Bronchial epithelial cell (primary cell): ENCODE measurements around the gene NEB. TPM values are rescaled to one million over a fixed set of nuclear protein-coding genes. Genes with fewer than 3 reads are reported as not detected.

ENCODE experiments used
- DNase-seq: peaks from one replicate; pipeline ENCODE4 v3.0.0-alpha.2; 2010; ENCODE audit warnings: low read depth
- FAIRE-seq: peaks from 2 replicates; lab custom pipeline; 2011; peaks lifted over from hg19 to GRCh38; lab: Jason Lieb, UNC
- H3K27me3 ChIP-seq: 2 replicates; pipeline ENCODE4 v1.5.1; 2011; ENCODE audit warnings: low read length; ENCODE audit not compliant: control insufficient read depth, insufficient read depth
- H3K36me3 ChIP-seq: 2 replicates; pipeline ENCODE4 v1.5.1; 2011; ENCODE audit warnings: low read length; ENCODE audit not compliant: control insufficient read depth, insufficient read depth
- H3K4me3 ChIP-seq: 2 replicates; pipeline ENCODE4 v1.5.1; 2011; ENCODE audit warnings: mild to moderate bottlenecking, low read depth, low read length, control low read depth
- total RNA-seq: library from RNA; depleted of rRNA; stranded (reverse); fragments of >200 nt; gene quantifications from 2 replicates; pipeline ENCODE4 v1.2.1, GENCODE V29; 2014
- TF ChIP-seq, protein P1 (sequence below): IDR thresholded peaks from 2 replicates; pipeline ENCODE4 v1.5.1; 2011; ENCODE audit warnings: mild to moderate bottlenecking, moderate library complexity, low read length, control low read depth, inconsistent platforms; ENCODE audit not compliant: insufficient read depth, severe bottlenecking

Gene NEB
- total RNA-seq, 1 donor from 2014 or later, result 0.26 TPM

DNA sequence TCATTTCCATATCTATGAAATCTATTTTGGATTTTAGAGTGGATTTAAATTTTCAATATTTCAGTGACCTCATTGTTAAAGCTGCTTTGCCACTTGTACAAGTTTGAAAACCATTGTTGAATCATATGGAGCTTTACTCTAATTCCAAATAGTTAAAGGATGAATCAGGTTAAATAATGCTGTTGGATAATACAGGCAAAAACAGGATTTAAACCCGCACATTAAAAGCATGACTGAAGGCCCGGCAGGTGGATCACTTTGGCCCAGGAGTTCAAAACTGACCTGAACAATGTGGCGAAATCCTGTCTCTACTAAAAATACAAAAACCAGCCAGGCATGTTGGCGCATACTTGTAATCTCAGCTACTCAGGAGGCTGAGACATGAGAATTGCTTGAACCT is 256.3 kb downstream of the NEB start:
- no peaks in the 10 kb centered on the region for H3K27me3 ChIP-seq
- FAIRE-seq (peak; percentile 40), DNase-seq (peak; percentile 59)
- peaks cover 3% of the 10 kb centered on the region for H3K36me3 ChIP-seq
- TF ChIP-seq, protein P1, sequence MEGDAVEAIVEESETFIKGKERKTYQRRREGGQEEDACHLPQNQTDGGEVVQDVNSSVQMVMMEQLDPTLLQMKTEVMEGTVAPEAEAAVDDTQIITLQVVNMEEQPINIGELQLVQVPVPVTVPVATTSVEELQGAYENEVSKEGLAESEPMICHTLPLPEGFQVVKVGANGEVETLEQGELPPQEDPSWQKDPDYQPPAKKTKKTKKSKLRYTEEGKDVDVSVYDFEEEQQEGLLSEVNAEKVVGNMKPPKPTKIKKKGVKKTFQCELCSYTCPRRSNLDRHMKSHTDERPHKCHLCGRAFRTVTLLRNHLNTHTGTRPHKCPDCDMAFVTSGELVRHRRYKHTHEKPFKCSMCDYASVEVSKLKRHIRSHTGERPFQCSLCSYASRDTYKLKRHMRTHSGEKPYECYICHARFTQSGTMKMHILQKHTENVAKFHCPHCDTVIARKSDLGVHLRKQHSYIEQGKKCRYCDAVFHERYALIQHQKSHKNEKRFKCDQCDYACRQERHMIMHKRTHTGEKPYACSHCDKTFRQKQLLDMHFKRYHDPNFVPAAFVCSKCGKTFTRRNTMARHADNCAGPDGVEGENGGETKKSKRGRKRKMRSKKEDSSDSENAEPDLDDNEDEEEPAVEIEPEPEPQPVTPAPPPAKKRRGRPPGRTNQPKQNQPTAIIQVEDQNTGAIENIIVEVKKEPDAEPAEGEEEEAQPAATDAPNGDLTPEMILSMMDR, result no peak
- H3K4me3 ChIP-seq, result no peak overlapping the region

DNA sequence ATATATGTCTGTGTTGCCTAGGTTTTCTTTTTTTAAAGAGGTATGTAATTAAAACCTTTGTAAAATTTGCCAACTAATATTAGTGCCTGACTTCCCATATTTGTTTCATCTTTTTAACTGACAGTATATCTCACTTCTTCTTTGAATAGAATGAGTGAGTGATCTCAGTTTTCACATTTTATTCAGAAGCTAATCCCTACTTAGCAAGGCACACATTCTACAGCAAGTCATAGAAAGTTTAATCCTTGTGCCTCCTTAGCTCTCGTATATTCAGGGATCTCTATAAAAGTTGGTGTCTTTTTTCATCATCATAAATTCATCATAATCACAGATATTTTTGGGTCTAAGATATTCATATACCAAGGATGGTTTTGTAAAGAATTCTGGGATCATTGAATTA is 258.0 kb downstream of the NEB start:
- DNase-seq, result no peak
- peaks cover 3% of the 10 kb centered on the region for H3K36me3 ChIP-seq
- no peaks in the 10 kb centered on the region for H3K27me3 ChIP-seq
- no peak overlapping the region for H3K4me3 ChIP-seq
- FAIRE-seq, result no peak
- TF ChIP-seq, protein P1, result no peak

DNA sequence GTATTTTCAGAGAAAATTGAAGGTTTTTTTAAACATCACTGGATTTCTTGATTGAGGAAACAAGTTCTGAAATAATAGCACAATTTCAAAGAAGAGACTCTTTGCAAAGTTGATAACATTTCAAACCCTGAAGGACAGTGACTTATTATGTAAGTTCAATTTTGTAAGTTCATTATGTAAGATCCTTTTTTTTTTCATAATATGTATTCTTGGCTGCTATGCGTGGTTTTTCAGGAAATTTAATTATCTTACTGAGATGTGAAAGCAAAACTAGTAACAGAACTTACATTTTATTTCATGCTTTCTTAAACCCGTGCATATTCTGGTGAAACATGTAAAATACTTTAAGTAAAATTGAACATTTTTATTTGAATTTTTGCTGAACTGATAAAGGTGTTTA is 259.2 kb downstream of the NEB start:
- Histone ChIP-seq H3K36me3 (peaks cover 3% of the 10 kb centered on the region), H3K4me3 (no peak overlapping the region), H3K27me3 (no peaks in the 10 kb centered on the region)
- TF ChIP-seq, protein P1, result no peak
- DNase-seq (no peak), FAIRE-seq (no peak)

DNA sequence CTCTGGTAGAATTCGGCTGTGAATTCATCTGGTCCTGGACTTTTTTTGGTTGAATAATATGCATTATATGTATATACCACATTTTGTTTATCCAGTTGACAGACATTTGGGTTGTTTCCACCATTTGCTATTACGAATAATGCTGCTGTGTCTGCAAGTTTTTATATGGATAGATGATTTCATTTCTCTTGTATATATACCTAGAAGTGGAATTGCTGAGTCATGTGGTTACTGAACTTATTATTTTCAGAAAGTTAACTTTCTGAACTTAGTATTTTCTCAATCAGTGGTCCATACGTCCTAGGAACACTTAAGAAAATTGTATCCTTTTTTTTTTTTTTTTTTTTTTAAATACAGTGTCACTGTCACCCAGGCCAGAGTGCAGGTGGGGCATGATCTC is 261.3 kb downstream of the NEB start:
- peaks cover 3% of the 10 kb centered on the region for H3K36me3 ChIP-seq

DNA sequence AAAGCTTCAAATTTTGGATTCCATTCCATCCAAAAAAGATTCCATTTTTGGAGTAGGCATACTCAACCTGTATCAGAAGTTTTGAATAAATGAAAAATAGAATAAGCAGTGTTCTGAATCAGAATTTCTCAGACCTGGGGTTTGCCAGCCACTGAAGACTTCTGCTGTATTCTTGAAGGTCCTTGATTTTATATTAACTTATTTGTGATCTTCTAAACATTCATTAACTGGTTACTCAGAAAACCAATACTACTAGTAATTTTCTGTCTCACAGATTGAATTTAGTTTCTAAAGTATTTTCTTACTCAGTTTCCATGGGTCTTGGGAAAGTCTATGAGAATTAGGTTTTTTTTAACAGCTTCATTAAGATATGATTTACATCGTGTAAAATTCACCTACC is 263.7 kb downstream of the NEB start:
- DNase-seq (no peak), FAIRE-seq (no peak)
- Histone ChIP-seq H3K36me3 (peaks cover 6% of the 10 kb centered on the region), H3K4me3 (no peak overlapping the region), H3K27me3 (no peaks in the 10 kb centered on the region)
- TF ChIP-seq, protein P1, result no peak

More for the DNA sequence above, 261.3 kb downstream of the NEB start:
- H3K27me3 ChIP-seq, result no peaks in the 10 kb centered on the region
- TF ChIP-seq, protein P1, result no peak
- FAIRE-seq (no peak), DNase-seq (no peak)
- H3K4me3 ChIP-seq, result no peak overlapping the region

DNA sequence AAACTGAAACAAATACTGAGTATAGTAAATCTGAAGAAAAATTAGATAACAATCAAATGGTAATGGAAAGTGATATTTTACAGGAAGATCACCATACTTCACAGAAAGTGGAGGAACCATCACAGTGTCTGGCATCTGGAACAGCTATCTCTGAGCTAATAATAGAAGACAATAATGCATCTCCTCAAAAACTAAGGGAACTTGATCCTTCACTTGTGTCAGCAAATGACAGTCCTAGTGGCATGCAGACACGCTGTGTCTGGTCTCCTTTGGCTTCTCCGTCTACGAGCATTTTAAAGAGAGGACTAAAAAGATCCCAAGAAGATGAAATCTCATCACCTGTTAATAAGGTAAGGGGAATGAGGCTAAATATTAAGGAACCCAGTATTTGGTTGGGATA is 268.5 kb downstream of the NEB start:
- TF ChIP-seq, protein P1, result no peak
- no peak overlapping the region for H3K4me3 ChIP-seq
- H3K36me3 ChIP-seq, result peaks cover 5% of the 10 kb centered on the region
- H3K27me3 ChIP-seq, result no peaks in the 10 kb centered on the region
- no peak for FAIRE-seq
- no peak for DNase-seq
